Activated naive CD8-positive, alpha-beta T cell treated with anti-CD3 and anti-CD28 coated beads, Interleukin-2, amount 50 U/mL, for 24 hours (primary cell): Measurements from ENCODE around the gene DDX47.
A peak's percentile ranks its signal among the peaks of the same experiment; 100 is the strongest.

Experiments used
- ATAC-seq: fragments of 150-1000 bp; cut with Tn5 transposase; one replicate; pipeline ENCODE4 v1.10.0; 2021
- DNase-seq: peaks from one replicate; pipeline ENCODE4 v3.0.0; 2021
- H3K27ac Mint-ChIP-seq: one replicate; pipeline ENCODE4 v1.8.0; 2021; ENCODE audit warnings: mild to moderate bottlenecking, mixed read lengths
- H3K27me3 Mint-ChIP-seq: one replicate; pipeline ENCODE4 v1.8.0; 2021; ENCODE audit warnings: mixed read lengths
- H3K36me3 Mint-ChIP-seq: one replicate; pipeline ENCODE4 v1.8.0; 2021; ENCODE audit warnings: low read depth, mixed read lengths
- H3K4me1 Mint-ChIP-seq: one replicate; pipeline ENCODE4 v1.8.0; 2021; ENCODE audit warnings: mixed read lengths
- H3K4me3 Mint-ChIP-seq: one replicate; pipeline ENCODE4 v1.8.0; 2021; ENCODE audit warnings: mild to moderate bottlenecking, moderate library complexity, mixed read lengths
- H3K9me3 Mint-ChIP-seq: one replicate; pipeline ENCODE4 v1.8.0; 2021; ENCODE audit warnings: mixed read lengths

DDX47 gene

DNA sequence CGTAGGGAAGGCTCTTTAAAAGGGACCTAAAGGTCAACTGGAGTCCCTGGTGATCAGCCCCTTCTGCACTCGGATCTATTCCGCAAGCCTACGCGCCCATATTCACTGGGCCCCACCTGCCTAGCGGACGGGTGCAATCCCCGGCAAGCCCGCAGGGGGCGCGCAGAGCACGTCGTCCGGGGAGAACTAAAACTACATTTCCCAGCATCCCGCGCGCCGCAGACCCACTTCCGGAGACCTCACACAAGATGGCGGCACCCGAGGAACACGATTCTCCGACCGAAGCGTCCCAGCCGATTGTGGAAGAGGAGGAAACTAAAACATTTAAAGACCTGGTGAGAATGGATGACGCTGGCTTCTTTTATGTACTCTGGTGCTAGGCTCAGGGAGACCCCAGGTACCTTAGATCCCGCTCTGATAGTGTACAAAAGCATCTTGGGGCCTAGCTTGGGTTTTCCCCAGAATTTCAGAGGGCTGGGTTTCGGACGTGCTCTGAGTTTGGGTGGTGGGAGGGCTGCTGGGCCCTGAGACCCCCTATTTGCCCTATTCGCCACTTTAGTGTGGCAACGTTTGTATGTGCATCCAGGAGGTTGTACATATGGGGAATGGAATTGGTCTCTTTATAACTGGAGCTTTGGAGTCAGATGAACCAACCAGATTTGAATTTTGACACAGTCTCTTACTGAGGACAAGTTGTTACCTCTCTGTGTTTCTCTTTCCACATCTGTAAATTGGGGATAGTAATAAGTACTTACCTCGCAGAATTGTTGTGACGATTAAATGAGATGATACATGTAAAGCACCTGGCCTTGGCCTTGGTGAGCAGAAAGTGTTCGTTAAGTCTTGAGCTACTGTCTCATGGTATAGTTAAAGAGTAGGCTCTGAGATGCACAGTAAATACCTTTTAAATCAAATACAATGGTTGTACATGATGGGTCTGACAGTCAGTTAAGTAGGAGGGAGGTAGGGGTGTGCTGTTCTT, at the start of gene DDX47:
TSS of gene DDX47 (plus strand) at position 227 of the 982 bp plus-strand sequence. CDS start at position 249, 22 bp downstream.
- Mint-ChIP-seq H3K4me3 (peak within 1 kb of the TSS; percentile 91), H3K36me3 (peaks cover 40% of the 10 kb centered on the region), H3K27ac (peak within 1 kb of the TSS; percentile 93), H3K4me1 (peaks cover 57% of the 10 kb centered on the region), H3K9me3 (no peaks in the 10 kb centered on the region), H3K27me3 (no peaks in the 10 kb centered on the region)
- ATAC-seq (peak; percentile 95), DNase-seq (peak; percentile 99)

DNA sequence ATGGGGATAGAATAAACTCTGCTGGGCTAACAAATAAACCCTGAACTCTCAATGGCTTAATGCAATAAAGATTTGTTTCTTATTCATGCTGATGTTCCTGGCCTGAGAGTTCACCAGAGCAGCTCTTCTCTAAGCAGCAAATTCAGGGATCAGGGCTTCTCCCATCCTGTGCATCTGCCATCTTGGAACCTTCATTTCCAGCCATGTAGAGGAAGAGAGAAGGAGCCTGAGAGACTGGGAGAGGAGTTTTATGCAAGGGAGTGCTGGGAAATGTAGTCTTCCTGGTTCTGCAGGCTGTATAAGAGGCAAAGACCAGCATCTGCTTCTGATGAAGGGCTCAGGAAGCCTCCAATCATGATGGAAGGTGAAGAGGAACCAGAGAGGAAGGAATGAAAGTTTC, 48.3 kb upstream of the DDX47 start:
- no peaks in the 10 kb centered on the region for H3K27me3 Mint-ChIP-seq
- no peak overlapping the region for H3K4me3 Mint-ChIP-seq
- DNase-seq (no peak), ATAC-seq (no peak)
- no peaks in the 10 kb centered on the region for H3K36me3 Mint-ChIP-seq
- no peak overlapping the region for H3K27ac Mint-ChIP-seq
- H3K9me3 Mint-ChIP-seq, result peaks cover 2% of the 10 kb centered on the region
- no peaks in the 10 kb centered on the region for H3K4me1 Mint-ChIP-seq

DNA sequence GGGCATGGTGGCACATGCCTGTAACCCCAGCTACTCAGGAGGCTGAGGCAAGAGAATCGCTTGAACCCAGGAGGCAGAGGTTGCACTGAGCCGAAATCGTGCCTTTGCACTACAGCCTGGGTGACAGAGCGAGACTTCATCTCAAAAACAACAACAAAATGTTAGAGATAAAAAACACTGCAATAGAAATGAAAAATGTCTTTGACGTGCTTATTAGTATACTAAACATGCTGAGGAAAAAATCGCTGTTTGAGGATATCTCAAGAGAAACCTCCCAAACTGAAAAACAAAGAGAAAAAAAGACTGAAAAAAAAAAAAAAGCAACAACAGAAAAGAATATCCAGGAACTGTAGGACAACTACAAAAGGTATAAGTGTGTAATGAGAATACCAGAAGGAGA, 42.9 kb upstream of the DDX47 start:
- Mint-ChIP-seq H3K9me3 (peaks cover 14% of the 10 kb centered on the region), H3K4me3 (no peak overlapping the region), H3K27me3 (no peaks in the 10 kb centered on the region), H3K36me3 (no peaks in the 10 kb centered on the region), H3K27ac (no peak overlapping the region), H3K4me1 (no peaks in the 10 kb centered on the region)
- ATAC-seq (no peak), DNase-seq (no peak)

DNA sequence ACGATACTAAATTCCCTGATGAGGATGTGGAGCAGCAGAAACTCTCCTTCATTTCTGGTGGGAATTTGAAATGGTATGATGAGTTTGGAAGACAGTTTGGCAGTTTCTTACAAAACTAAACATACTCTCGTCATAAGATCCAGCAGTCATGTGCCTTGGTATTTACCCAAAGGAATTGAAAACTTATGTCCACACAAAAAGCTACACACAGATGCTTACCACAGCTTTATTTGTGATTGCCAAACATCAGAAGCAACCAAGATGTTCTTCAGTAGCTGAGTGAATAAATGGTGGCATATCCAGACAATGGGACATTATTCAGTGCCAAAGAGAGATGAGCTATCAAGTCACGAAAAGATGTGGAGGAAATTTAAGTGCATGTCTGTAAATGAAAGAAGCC, 38.4 kb upstream of the DDX47 start:
- Mint-ChIP-seq H3K27ac (no peak overlapping the region), H3K4me3 (no peak overlapping the region), H3K9me3 (peaks cover 12% of the 10 kb centered on the region), H3K27me3 (no peaks in the 10 kb centered on the region), H3K36me3 (no peaks in the 10 kb centered on the region), H3K4me1 (no peaks in the 10 kb centered on the region)
- ATAC-seq (no peak), DNase-seq (no peak)

DNA sequence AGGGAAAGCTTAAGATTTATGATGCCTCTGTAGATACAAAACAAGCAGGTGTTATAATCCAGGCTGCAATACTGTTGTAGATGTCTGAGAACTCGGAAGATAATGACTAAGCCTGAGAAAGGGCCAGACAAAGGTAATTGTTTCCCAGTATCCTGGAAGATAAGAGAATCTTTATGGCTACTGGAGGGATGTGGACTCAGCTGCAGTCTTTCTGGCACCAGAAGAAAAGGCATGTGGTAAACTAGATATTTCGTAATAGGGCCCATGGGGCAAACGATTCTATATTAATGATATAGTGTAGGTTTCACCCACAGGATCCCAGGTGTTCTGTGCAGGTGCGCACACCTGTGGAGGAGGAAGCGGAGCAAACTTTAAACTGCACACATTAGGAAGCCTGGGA, 36.9 kb upstream of the DDX47 start:
- Mint-ChIP-seq H3K4me3 (no peak overlapping the region), H3K4me1 (no peaks in the 10 kb centered on the region), H3K27ac (no peak overlapping the region), H3K9me3 (peaks cover 9% of the 10 kb centered on the region), H3K36me3 (no peaks in the 10 kb centered on the region), H3K27me3 (no peaks in the 10 kb centered on the region)
- DNase-seq, result no peak
- no peak for ATAC-seq

DNA sequence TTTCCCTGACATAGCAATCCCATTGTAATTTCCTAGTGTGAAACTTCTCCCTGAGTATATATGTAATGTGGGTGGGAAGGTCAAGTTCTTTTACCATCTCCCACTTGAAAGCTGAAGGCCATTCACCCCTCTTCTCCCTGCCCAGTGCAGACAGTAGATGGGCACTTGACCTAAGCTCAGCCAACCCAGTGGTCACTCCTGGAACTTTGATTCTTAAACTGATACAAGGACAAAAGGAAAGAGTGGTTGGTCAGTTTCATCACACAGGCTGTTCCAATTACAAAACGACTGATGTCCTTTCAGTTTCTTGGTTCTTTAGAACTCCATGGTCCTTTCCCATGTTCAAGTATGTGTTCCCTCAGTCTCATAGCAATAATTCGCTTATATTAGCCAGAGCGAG, 36.1 kb upstream of the DDX47 start:
- Mint-ChIP-seq H3K27ac (no peak overlapping the region), H3K4me3 (no peak overlapping the region), H3K9me3 (peaks cover 9% of the 10 kb centered on the region), H3K27me3 (no peaks in the 10 kb centered on the region), H3K36me3 (no peaks in the 10 kb centered on the region), H3K4me1 (no peaks in the 10 kb centered on the region)
- ATAC-seq, result no peak
- DNase-seq, result no peak

DNA sequence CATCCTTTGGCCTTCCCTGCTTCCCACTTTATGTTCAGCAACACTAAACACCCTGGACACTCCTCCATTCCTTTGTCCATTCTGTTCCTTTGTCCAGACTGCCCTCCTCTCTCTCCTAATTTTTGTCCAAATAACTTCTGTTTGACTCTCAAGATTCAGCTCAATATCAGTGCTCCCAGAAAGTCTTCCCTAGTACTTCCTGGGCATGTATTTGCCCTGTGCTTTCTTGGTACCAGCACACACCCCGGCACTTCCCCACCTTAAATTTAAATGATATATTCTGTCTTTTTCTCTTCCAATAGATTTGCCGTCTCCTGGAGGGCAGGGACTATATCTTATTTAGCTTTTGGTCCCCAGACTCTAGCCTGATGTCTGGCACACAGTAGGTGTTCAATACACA, 34.1 kb upstream of the DDX47 start:
- no peaks in the 10 kb centered on the region for H3K27me3 Mint-ChIP-seq
- no peaks in the 10 kb centered on the region for H3K36me3 Mint-ChIP-seq
- H3K4me3 Mint-ChIP-seq, result no peak overlapping the region
- no peak overlapping the region for H3K27ac Mint-ChIP-seq
- ATAC-seq (no peak), DNase-seq (no peak)
- H3K9me3 Mint-ChIP-seq, result no peaks in the 10 kb centered on the region
- H3K4me1 Mint-ChIP-seq, result no peaks in the 10 kb centered on the region

DNA sequence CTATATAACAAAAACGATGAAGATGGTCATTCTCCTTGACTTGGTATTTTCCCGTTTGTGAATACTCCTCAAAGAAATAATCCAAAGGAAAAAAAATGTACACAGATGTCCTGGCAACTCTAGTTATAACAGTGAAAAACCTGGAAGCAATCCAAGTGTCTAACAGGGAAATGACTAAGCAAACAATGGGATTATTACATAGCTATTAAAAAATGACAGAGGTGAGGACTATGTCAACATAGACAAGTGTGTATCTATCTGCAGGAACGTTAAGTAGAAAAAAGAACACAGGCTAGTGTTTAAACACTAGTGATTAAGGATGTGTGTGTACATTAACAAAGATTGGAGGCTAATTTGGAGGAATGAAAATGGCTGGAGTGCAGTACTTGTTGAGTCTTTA, 33.6 kb upstream of the DDX47 start:
- DNase-seq, result no peak
- Mint-ChIP-seq H3K4me3 (no peak overlapping the region), H3K4me1 (no peaks in the 10 kb centered on the region), H3K27me3 (no peaks in the 10 kb centered on the region), H3K9me3 (no peaks in the 10 kb centered on the region), H3K27ac (no peak overlapping the region), H3K36me3 (no peaks in the 10 kb centered on the region)
- ATAC-seq, result no peak

DNA sequence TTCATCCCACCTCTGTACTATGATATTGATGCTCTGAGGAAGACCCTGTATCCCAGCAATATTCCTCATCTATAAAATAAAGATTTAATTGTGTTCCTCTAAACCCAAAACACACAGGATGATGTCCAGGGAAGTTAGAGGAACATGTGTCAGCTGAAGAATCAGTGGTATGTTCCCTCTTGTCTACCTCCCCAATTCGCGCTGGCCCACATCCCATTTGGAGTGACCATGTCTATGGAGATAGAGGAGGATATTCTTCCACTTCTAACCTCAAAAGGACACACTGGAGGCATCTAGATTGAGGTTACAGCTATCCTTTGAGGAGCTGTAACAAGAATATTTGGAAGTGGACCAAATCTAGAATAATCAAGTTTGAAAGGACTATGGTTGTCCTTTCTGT, 29.0 kb upstream of the DDX47 start:
- Mint-ChIP-seq H3K9me3 (no peaks in the 10 kb centered on the region), H3K4me3 (no peak overlapping the region), H3K4me1 (peaks cover 31% of the 10 kb centered on the region), H3K36me3 (peaks cover 2% of the 10 kb centered on the region), H3K27me3 (no peaks in the 10 kb centered on the region), H3K27ac (no peak overlapping the region)
- DNase-seq, result no peak
- ATAC-seq, result no peak

DNA sequence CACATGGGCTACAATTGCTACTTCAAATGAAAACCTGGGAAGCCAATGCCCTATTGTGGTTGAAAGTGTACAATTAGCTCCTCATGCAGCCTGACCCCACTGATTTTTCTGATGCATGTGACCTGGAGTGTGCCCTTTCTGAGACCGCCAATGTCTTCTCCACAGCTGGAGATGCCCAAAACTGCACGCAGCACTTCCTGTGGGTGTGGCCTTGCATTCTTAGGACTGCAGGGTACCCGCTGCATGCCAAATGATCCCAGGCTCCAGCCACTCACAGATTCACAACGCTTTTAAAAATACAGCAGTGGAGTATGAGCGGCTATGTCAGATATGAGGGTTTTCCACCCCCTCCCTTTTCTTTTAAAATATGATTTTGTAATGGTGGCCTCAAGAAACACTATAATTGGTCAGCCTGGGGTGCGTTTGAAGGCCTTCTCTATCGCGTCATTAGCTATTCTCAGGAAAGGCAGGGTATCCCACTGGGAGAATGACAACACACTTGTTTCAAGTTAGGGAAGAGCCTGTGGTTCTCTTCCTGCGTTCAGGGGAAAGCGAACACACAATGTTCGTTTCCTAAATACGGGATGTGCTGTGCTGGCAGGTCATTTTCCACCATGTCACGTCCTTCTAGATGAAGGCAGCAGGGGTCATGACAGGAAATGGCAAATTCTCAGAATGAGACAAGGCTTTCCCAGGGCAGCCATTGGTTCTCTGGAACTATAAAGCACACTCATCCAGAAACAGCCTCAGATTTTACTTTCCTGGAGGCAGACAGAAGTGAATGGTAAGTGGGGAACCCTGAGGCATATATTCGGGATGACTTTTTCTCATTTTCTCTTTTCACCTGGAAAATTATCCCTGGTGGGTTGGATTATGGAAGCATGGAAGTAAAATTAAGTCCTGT, 28.0 kb upstream of the DDX47 start, which contains the start of gene APOLD1:
TSS of gene APOLD1 (plus strand) at position 749 of the 904 bp plus-strand sequence. CDS start at position 782, 33 bp downstream.
- Mint-ChIP-seq H3K36me3 (peaks cover 2% of the 10 kb centered on the region), H3K4me3 (peak within 1 kb of the TSS; percentile 84), H3K27me3 (no peaks in the 10 kb centered on the region), H3K27ac (peak within 1 kb of the TSS; percentile 78), H3K4me1 (peaks cover 33% of the 10 kb centered on the region), H3K9me3 (no peaks in the 10 kb centered on the region)
- no peak for ATAC-seq
- no peak for DNase-seq

DNA sequence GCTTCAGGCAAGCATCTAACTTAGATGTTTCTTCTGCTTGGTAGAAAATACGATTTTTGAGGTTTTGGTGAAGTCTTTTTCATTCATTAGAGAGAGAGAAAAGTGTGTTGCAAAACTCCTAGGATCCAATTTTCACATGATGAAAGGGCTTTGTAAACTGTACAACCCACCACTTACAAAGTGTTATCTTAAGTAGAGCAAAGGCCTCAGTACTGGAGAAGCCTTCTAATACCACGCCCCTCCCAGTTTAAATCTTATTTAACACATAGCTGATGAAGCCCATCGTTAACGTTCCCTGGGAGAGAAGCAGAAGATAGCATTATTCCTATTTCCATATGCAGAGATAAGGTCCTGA, 26.8 kb upstream of the DDX47 start:
- peak overlapping the region; percentile 78 for H3K27ac Mint-ChIP-seq
- no peaks in the 10 kb centered on the region for H3K9me3 Mint-ChIP-seq
- peaks cover 2% of the 10 kb centered on the region for H3K36me3 Mint-ChIP-seq
- peak overlapping the region; percentile 84 for H3K4me3 Mint-ChIP-seq
- H3K27me3 Mint-ChIP-seq, result no peaks in the 10 kb centered on the region
- ATAC-seq, result no peak
- peaks cover 33% of the 10 kb centered on the region for H3K4me1 Mint-ChIP-seq
- DNase-seq, result no peak

DNA sequence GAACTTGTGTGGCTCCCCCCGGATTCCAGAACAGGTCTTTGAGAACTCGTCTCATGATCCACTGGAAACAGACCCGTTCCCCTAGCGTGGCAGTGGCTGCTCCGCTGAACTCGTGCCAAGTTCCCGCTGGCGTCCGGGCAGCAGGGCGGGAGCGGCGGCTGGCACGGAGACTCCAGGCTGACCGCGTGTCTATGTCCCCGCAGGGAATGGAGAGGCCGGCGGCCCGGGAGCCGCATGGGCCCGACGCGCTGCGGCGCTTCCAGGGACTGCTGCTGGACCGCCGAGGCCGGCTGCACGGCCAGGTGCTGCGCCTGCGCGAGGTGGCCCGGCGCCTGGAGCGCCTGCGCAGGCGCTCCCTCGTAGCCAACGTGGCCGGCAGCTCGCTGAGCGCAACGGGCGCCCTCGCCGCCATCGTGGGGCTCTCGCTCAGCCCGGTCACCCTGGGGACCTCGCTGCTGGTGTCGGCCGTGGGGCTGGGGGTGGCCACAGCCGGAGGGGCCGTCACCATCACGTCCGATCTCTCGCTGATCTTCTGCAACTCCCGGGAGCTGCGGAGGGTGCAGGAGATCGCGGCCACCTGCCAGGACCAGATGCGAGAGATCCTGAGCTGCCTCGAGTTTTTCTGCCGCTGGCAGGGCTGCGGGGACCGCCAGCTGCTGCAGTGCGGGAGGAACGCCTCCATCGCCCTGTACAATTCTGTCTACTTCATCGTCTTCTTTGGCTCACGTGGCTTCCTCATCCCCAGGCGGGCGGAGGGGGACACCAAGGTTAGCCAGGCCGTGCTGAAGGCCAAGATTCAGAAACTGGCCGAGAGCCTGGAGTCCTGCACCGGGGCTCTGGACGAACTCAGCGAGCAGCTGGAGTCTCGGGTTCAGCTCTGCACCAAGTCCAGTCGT, 26.2 kb upstream of the DDX47 start:
- no peaks in the 10 kb centered on the region for H3K9me3 Mint-ChIP-seq
- H3K27ac Mint-ChIP-seq, result peak overlapping the region; percentile 86
- peak overlapping the region; percentile 84 for H3K4me3 Mint-ChIP-seq
- DNase-seq (peak; percentile 77), ATAC-seq (peak; percentile 85)
- H3K36me3 Mint-ChIP-seq, result peaks cover 2% of the 10 kb centered on the region
- H3K4me1 Mint-ChIP-seq, result peaks cover 33% of the 10 kb centered on the region
- no peaks in the 10 kb centered on the region for H3K27me3 Mint-ChIP-seq

DNA sequence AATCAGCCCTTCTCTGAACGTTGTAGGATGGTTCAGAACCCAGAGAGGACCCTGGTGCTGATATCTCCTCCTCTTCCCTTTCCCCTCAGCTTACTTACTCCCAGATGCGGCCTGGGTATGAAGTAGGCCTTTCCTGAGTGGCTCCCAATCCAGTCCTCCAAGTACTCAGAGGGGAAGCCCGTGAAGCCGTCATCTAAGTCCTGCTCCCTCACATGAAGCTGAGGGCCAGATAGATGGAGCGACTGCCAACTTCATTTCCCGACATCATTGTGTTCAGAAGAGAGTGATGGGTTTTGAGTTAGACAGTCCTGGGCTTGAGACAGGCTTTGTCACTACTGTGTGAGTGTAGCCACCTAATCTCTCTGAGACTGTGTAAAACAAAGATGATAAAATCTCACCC, 25.0 kb upstream of the DDX47 start:
- no peaks in the 10 kb centered on the region for H3K27me3 Mint-ChIP-seq
- ATAC-seq, result peak; percentile 31
- no peak for DNase-seq
- H3K4me3 Mint-ChIP-seq, result peak overlapping the region; percentile 84
- peaks cover 2% of the 10 kb centered on the region for H3K36me3 Mint-ChIP-seq
- H3K4me1 Mint-ChIP-seq, result peaks cover 33% of the 10 kb centered on the region
- H3K9me3 Mint-ChIP-seq, result no peaks in the 10 kb centered on the region
- peak overlapping the region; percentile 86 for H3K27ac Mint-ChIP-seq
